ENCODE results near the gene RAB11FIP3.
A peak's percentile ranks its signal among the peaks of the same experiment; 100 is the strongest.

Gene RAB11FIP3

DNA sequence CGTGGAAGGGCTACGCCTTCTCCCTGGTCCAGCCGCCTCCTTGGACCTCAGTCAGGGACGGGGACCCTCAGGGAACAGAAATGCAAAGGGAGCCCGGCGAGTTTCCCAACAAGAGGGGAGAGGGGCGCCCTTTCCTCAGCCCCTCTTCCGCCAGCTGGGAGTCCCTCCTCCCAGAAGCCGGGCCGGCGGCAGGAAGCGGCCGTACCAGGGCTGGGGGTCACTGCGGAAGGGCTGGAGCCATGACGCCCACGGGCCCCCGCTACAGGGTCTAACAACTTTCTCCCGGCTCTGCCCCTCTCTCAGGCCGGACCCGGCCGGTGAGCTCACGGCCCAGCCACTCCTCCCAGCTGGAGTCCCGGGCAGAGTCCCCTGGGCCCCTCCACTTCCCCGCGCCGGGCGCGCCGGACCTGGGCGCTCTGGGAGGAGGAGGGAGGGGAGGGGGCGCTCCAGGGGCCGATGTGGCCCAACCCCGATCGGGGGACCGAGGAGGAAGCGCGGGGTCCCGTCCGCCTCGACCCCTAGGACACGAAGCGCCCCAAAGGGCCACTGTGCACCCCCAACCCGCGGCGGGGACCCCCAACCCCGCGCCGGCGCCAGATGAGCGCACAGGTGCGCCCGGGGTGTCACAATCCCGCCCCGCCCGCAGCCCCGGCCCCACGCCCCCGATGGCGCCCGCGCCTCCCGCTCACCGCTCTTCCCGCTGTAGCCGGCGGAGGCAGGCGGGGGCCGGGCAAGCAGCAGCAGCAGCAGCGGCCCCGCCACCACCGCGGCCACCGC, 44.2 kb upstream of the RAB11FIP3 start:
- no peaks in the 10 kb centered on the region for H3K27me3 ChIP-seq (replicated peaks; ENCODE audit: insufficient read depth, low read length)
- peaks cover 29% of the 10 kb centered on the region for H3K79me2 ChIP-seq (ENCODE audit: low read length)
- peak overlapping the region; percentile 82 for H3K4me3 ChIP-seq (ENCODE audit: low read length)
- DNase-seq = no peak
- H3K9ac ChIP-seq (ENCODE audit: low read length) = peak overlapping the region; percentile 74
- H3F3A ChIP-seq (ENCODE audit: insufficient read depth, low read length) = peaks cover 5% of the 10 kb centered on the region
- H3K4me2 ChIP-seq (ENCODE audit: low read depth, low read length) = peak overlapping the region; percentile 96
- no peaks in the 10 kb centered on the region for H3K9me3 ChIP-seq (replicated peaks; ENCODE audit: insufficient read depth, low read length)
- peak overlapping the region; percentile 65 for H2AFZ ChIP-seq (ENCODE audit: low read length)
- H3K36me3 ChIP-seq (replicated peaks; ENCODE audit: insufficient read depth, low read length) = no peaks in the 10 kb centered on the region
- no peaks in the 10 kb centered on the region for H3K9me2 ChIP-seq (replicated peaks; ENCODE audit: insufficient read depth, low read length)
- no peaks in the 10 kb centered on the region for H4K20me1 ChIP-seq (ENCODE audit: insufficient read depth, low read length)
- no peak overlapping the region for H3K27ac ChIP-seq (ENCODE audit: low read length)
- TF ChIP-seq CTCF (IDR thresholded peaks at IDR 0.05; ENCODE audit: low read length) = no peak
- no peak for TF ChIP-seq EZH2phosphoT487 (IDR thresholded peaks at IDR 0.05; ENCODE audit: low read length)
- TF ChIP-seq EZH2 (optimal IDR thresholded peaks at IDR 0.05; ENCODE audit: low read depth, low read length) = no peak
- H3K4me1 ChIP-seq (ENCODE audit: low read length) = peaks cover 8% of the 10 kb centered on the region

DNA sequence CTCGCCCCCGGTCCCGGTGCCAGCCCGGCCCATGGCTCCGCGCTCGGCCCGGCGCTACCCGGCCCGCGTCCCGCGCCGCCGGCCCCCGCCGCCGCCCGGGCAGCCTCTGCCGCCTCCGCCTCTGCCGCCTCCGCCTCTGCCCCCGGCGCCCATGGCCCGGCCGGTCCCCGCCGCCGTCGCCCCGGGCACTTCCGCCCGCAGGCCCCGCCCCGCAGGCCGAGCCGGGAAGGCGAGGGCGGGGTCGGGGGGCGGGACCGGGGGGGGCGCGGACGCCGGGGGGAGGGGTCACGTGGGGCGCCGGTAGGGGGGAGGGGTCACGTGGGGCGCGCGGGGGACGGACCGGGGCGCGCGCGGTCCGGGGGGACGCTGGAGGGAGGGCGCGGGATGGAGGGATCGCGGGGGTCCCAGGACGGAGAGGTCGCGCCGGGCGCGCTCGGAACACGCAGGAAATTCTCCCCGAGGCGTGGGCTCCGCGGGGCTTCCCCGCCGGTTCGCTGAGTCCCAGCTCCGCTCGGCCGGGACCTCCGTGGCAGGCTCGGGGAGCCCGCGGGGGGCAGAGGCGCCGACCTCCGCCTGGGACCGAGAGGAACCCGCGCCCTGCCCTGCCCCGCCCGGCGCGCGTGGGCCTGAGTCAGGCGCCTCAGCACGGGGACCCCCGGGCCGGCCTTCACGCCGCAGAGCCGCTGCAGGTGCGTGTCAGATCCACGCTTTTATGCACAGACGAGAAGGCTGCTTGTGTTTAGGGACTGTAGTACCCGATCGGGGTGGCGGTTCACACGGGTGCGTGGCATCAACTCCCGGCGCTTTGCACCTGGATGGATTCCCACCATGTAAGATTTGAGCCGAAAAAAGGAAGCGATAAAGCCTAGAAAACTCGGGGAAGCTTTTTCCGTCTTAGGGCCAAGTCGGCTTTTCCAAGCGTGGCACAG, 43.4 kb upstream of the RAB11FIP3 start, which contains the start of gene PGAP6:
Gene PGAP6 (minus strand): TSS at position 190 of the 929 bp plus-strand sequence. CDS start 157 bp downstream, at position 33.
- peaks cover 29% of the 10 kb centered on the region for H3K79me2 ChIP-seq (ENCODE audit: low read length)
- no peaks in the 10 kb centered on the region for H3K9me2 ChIP-seq (replicated peaks; ENCODE audit: insufficient read depth, low read length)
- no peaks in the 10 kb centered on the region for H3K36me3 ChIP-seq (replicated peaks; ENCODE audit: insufficient read depth, low read length)
- H3K4me3 ChIP-seq (ENCODE audit: low read length) = peak within 1 kb of the TSS; percentile 90
- H3K9me3 ChIP-seq (replicated peaks; ENCODE audit: insufficient read depth, low read length) = no peaks in the 10 kb centered on the region
- peak; percentile 76 for DNase-seq
- peak within 1 kb of the TSS; percentile 100 for H3K4me2 ChIP-seq (ENCODE audit: low read depth, low read length)
- H3F3A ChIP-seq (ENCODE audit: insufficient read depth, low read length) = peaks cover 13% of the 10 kb centered on the region
- peak within 1 kb of the TSS; percentile 93 for H2AFZ ChIP-seq (ENCODE audit: low read length)
- peak within 1 kb of the TSS; percentile 77 for H3K9ac ChIP-seq (ENCODE audit: low read length)
- H3K4me1 ChIP-seq (ENCODE audit: low read length) = peaks cover 16% of the 10 kb centered on the region
- no peak within 1 kb of the TSS for H3K27ac ChIP-seq (ENCODE audit: low read length)
- TF ChIP-seq EZH2 (optimal IDR thresholded peaks at IDR 0.05; ENCODE audit: low read depth, low read length) (no peak), CTCF (IDR thresholded peaks at IDR 0.05; ENCODE audit: low read length) (no peak), EZH2phosphoT487 (IDR thresholded peaks at IDR 0.05; ENCODE audit: low read length) (no peak)
- H3K27me3 ChIP-seq (replicated peaks; ENCODE audit: insufficient read depth, low read length) = no peaks in the 10 kb centered on the region
- H4K20me1 ChIP-seq (ENCODE audit: insufficient read depth, low read length) = no peaks in the 10 kb centered on the region

- Histone ChIP-seq H3K9ac (ENCODE audit: low read length) (no peak overlapping the region), H3F3A (ENCODE audit: insufficient read depth, low read length) (peaks cover 13% of the 10 kb centered on the region), H3K36me3 (replicated peaks; ENCODE audit: insufficient read depth, low read length) (no peaks in the 10 kb centered on the region), H3K27ac (ENCODE audit: low read length) (no peak overlapping the region), H3K9me2 (replicated peaks; ENCODE audit: insufficient read depth, low read length) (no peaks in the 10 kb centered on the region), H3K27me3 (replicated peaks; ENCODE audit: insufficient read depth, low read length) (no peaks in the 10 kb centered on the region), H3K4me2 (ENCODE audit: low read depth, low read length) (peak overlapping the region; percentile 100; the same call in 1 of the 2 replicates), H3K79me2 (ENCODE audit: low read length) (peaks cover 29% of the 10 kb centered on the region), H2AFZ (ENCODE audit: low read length) (no peak overlapping the region), H3K4me3 (ENCODE audit: low read length) (no peak overlapping the region), H3K9me3 (replicated peaks; ENCODE audit: insufficient read depth, low read length) (no peaks in the 10 kb centered on the region), H4K20me1 (ENCODE audit: insufficient read depth, low read length) (no peaks in the 10 kb centered on the region), H3K4me1 (ENCODE audit: low read length) (peaks cover 16% of the 10 kb centered on the region)
- no peak for DNase-seq
- TF ChIP-seq EZH2 (optimal IDR thresholded peaks at IDR 0.05; ENCODE audit: low read depth, low read length) (no peak), EZH2phosphoT487 (IDR thresholded peaks at IDR 0.05; ENCODE audit: low read length) (no peak), CTCF (IDR thresholded peaks at IDR 0.05; ENCODE audit: low read length) (no peak)
Observed at GRCh38 chr16:383326-384051, 42.0 kb upstream of the RAB11FIP3 start.
